ENCODE measurements around the gene NPC2. TPM values are rescaled to one million over a fixed set of nuclear protein-coding genes. Genes with fewer than 3 reads are reported as not detected.

The NPC2 gene
- total RNA-seq, 1 donor from 2014 or later, result 10.6 TPM

Other genes with a start within 250 kb of the NPC2 start
- gene ABCD4, start 190.4 kb downstream of the NPC2 start, total RNA-seq, result 24.8 TPM
- not detected for gene VRTN, start 144.8 kb downstream of the NPC2 start, total RNA-seq
- gene SYNDIG1L, start 67.1 kb downstream of the NPC2 start, total RNA-seq, result 0.98 TPM
- 15.2 TPM for gene ISCA2, start 460 bp upstream of the NPC2 start, total RNA-seq
- 1.5 TPM for gene LTBP2, start 118.9 kb upstream of the NPC2 start, total RNA-seq
- gene AREL1, start 219.8 kb upstream of the NPC2 start, total RNA-seq, result 36.1 TPM
- gene FCF1, start 219.8 kb upstream of the NPC2 start, total RNA-seq, result 20.2 TPM